ENCODE results near the gene SAP130.

DNA sequence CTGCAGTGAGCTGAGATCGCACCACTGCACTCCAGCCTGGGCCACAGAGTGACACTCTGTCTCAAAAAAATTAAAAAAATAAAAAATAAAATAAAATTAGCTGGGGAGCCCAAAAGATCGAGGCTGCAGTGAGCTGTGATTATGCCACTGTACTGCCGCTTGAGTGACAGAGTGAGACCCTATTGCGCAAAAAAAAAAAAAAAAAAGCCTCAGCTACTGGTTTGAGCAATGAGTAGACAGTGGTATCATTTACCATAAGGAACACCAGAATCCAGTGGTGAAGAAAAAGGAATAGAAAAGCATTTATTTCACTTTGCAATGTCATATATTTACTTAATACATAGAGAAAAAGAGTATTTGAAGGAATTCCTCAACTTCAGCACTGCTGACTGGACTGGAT, 3.0 kb downstream of the SAP130 start:
- TF ChIP-seq, protein P1, sequence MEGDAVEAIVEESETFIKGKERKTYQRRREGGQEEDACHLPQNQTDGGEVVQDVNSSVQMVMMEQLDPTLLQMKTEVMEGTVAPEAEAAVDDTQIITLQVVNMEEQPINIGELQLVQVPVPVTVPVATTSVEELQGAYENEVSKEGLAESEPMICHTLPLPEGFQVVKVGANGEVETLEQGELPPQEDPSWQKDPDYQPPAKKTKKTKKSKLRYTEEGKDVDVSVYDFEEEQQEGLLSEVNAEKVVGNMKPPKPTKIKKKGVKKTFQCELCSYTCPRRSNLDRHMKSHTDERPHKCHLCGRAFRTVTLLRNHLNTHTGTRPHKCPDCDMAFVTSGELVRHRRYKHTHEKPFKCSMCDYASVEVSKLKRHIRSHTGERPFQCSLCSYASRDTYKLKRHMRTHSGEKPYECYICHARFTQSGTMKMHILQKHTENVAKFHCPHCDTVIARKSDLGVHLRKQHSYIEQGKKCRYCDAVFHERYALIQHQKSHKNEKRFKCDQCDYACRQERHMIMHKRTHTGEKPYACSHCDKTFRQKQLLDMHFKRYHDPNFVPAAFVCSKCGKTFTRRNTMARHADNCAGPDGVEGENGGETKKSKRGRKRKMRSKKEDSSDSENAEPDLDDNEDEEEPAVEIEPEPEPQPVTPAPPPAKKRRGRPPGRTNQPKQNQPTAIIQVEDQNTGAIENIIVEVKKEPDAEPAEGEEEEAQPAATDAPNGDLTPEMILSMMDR (IDR thresholded peaks at IDR 0.05): no peak
- TF ChIP-seq POLR2AphosphoS5 (IDR thresholded peaks at IDR 0.05; ENCODE audit: insufficient read depth in 1 of 2, low read depth in 1 of 2): no peak
